Nephron progenitor cell (in vitro differentiated cells): ENCODE measurements around the gene ULBP2.

Source experiments
- DNase-seq: peaks from one replicate; pipeline ENCODE4 v3.0.0; 2021
- H3K27ac Mint-ChIP-seq: 2 replicates; pipeline ENCODE4 v1.8.0; 2021; ENCODE audit warnings: mild to moderate bottlenecking, moderate library complexity, mixed read lengths
- H3K27me3 Mint-ChIP-seq: 2 replicates; pipeline ENCODE4 v1.8.0; 2021; ENCODE audit warnings: mild to moderate bottlenecking, low read depth, mixed read lengths; ENCODE audit not compliant: poor library complexity
- H3K36me3 Mint-ChIP-seq: 2 replicates; pipeline ENCODE4 v1.8.0; 2021; ENCODE audit warnings: low read depth, mixed read lengths
- H3K4me1 Mint-ChIP-seq: 2 replicates; pipeline ENCODE4 v1.8.0; 2021; ENCODE audit warnings: mixed read lengths
- H3K4me3 Mint-ChIP-seq: 2 replicates; pipeline ENCODE4 v1.8.0; 2021; ENCODE audit warnings: mild to moderate bottlenecking, moderate library complexity, mixed read lengths
- H3K9me3 Mint-ChIP-seq: 2 replicates; pipeline ENCODE4 v1.8.0; 2021; ENCODE audit warnings: mild to moderate bottlenecking, moderate library complexity, mixed read lengths
- CTCF ChIP-seq: fragments of 200-600 bp; sonication (generic); IDR thresholded peaks from 2 replicates; pipeline ENCODE4 v1.5.0; 2021; ENCODE audit warnings: antibody characterized with exemption

The ULBP2 gene, protein sequence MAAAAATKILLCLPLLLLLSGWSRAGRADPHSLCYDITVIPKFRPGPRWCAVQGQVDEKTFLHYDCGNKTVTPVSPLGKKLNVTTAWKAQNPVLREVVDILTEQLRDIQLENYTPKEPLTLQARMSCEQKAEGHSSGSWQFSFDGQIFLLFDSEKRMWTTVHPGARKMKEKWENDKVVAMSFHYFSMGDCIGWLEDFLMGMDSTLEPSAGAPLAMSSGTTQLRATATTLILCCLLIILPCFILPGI

GRCh38 chr6:149941583-149942460 lies at the start of gene ULBP2:
Gene ULBP2 (plus strand): TSS chr6:149942014. CDS start chr6:149942073, 59 bp downstream.
- Mint-ChIP-seq H3K4me1 (peaks cover 7% of the 10 kb centered on the region), H3K27ac (no peak within 1 kb of the TSS), H3K4me3 (peak within 1 kb of the TSS; percentile 82), H3K9me3 (no peaks in the 10 kb centered on the region), H3K36me3 (no peaks in the 10 kb centered on the region), H3K27me3 (peaks cover 98% of the 10 kb centered on the region)
- peak; percentile 71 for DNase-seq
- no peak for TF ChIP-seq CTCF

GRCh38 chr6:149895048-149895590 lies 46.7 kb upstream of the ULBP2 start:
- Mint-ChIP-seq H3K36me3 (no peaks in the 10 kb centered on the region), H3K4me1 (peaks cover 7% of the 10 kb centered on the region), H3K9me3 (no peaks in the 10 kb centered on the region), H3K4me3 (no peak overlapping the region), H3K27me3 (peaks cover 76% of the 10 kb centered on the region), H3K27ac (no peak overlapping the region)
- no peak for TF ChIP-seq CTCF
- no peak for DNase-seq

- H3K4me1 Mint-ChIP-seq, result peaks cover 7% of the 10 kb centered on the region
- no peak for TF ChIP-seq CTCF
- H3K27me3 Mint-ChIP-seq, result peaks cover 74% of the 10 kb centered on the region
- H3K36me3 Mint-ChIP-seq, result no peaks in the 10 kb centered on the region
- H3K27ac Mint-ChIP-seq, result no peak overlapping the region
- DNase-seq, result no peak
- no peak overlapping the region for H3K4me3 Mint-ChIP-seq
- no peaks in the 10 kb centered on the region for H3K9me3 Mint-ChIP-seq
These were observed 46.0 kb upstream of the ULBP2 start for GRCh38 chr6:149895833-149896271.

GRCh38 chr6:149896491-149896890 lies 45.3 kb upstream of the ULBP2 start:
- no peak overlapping the region for H3K4me3 Mint-ChIP-seq
- H3K27ac Mint-ChIP-seq, result no peak overlapping the region
- no peak for TF ChIP-seq CTCF
- H3K36me3 Mint-ChIP-seq, result no peaks in the 10 kb centered on the region
- DNase-seq, result no peak
- no peaks in the 10 kb centered on the region for H3K9me3 Mint-ChIP-seq
- H3K27me3 Mint-ChIP-seq, result peaks cover 74% of the 10 kb centered on the region
- peaks cover 7% of the 10 kb centered on the region for H3K4me1 Mint-ChIP-seq

DNA sequence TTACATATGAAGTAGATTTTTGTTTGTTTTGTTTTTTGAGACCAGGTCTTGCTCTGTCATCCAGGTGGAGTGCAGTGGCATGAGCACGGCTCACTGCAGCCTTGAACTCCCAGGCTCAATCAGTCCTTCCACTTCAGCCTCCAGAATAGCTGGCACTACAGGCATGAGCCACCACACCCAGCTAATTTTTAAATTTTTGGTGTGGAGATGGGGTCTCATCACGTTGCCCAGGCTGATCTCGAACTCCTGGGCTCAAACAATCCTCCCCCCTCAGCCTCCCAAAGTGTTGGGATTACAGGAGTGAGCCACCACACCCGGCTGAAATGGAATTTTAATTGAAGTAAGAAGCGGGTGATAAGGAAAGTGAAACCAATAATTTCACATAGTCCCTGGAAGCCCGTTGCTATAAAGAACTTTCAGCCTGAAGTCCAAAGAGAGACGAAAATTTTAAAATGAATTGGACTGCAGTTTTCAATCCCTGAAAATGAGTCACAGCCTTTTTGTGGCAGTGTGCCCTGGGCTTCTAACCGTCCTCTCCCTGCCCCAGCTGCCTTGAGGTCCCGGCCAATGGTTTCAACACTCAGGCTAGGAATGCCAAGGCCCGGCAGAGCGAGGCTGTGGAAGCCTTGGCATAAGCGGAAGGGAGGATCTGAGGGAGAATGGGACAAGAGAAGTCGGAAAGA lies 44.7 kb upstream of the ULBP2 start:
- H3K27ac Mint-ChIP-seq, result no peak overlapping the region
- H3K36me3 Mint-ChIP-seq, result no peaks in the 10 kb centered on the region
- peaks cover 72% of the 10 kb centered on the region for H3K27me3 Mint-ChIP-seq
- H3K4me3 Mint-ChIP-seq, result no peak overlapping the region
- no peaks in the 10 kb centered on the region for H3K9me3 Mint-ChIP-seq
- H3K4me1 Mint-ChIP-seq, result peaks cover 7% of the 10 kb centered on the region
- no peak for TF ChIP-seq CTCF
- no peak for DNase-seq
